Stimulated activated CD8-positive, alpha-beta memory T cell treated with anti-CD3 and anti-CD28 coated beads, Interleukin-12 subunit alpha, Interleukin-12 subunit beta, amount 100 ng/mL, for 24 hours (primary cell): ENCODE measurements around the gene MAP1A.

ENCODE experiments used
- DNase-seq: peaks from one replicate; pipeline ENCODE4 v3.0.0-alpha.2; 2020; ENCODE audit errors: extremely low read depth

MAP1A gene

DNA sequence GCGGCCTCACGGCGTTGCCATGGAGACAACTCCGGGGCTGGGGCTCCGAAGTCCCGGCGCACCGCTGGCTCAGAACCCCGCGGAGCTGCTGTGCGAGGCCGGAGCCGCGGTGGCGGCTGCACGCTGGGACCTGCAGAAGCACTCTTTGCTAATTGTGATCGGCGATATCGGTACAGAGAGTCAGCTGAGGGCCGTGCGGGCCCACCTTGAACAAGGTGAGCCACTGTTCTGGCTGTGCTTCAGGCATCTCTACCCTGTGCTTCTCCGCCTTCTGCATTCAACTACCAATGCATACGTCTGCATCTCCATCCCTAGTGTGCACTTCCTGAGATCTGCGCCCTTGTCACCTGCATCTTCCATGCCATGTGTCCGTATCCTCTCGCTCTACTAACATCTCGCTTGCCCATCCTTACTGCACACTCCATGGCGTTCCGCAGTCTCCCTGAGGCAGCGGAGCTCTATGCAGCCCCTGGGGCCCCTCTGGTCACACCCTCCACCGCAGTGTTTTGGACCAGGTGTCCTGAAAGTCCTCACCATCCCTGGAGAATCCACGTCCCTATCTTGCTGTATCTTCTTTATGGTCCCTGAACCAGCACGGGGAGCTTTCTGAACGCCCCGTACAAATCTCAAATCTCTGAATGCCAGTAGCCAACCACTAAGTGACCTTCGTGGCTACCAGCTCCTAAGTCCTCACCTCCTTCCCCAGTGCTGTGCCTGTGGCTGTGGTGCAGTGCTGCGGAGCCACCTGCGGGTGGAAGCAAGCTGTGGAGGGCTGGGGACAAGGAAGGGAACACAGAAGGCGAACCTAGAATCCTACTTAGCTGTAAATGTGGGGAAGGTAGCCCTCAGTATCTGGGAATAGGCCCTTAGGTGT lies 6.2 kb upstream of the MAP1A start:
- no peak for DNase-seq

DNA sequence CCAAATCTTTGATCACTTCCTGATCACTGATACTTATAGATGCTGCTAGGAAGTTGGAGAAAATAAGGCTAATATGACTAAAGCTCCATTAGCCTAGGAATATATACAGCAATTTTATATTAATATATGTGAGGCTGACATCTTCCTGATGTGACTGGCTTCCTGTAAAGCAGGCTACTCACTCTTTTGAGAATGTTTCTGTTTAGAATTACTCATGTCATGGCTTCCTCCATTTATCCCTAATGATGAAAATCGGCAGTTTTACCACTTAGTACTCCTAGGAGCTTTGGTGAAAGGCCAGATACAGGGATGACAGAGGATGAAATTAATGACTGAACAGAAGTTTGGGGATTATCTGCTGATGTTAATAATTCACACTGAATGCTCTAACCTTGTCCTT lies 3.9 kb upstream of the MAP1A start:
- DNase-seq = no peak

DNA sequence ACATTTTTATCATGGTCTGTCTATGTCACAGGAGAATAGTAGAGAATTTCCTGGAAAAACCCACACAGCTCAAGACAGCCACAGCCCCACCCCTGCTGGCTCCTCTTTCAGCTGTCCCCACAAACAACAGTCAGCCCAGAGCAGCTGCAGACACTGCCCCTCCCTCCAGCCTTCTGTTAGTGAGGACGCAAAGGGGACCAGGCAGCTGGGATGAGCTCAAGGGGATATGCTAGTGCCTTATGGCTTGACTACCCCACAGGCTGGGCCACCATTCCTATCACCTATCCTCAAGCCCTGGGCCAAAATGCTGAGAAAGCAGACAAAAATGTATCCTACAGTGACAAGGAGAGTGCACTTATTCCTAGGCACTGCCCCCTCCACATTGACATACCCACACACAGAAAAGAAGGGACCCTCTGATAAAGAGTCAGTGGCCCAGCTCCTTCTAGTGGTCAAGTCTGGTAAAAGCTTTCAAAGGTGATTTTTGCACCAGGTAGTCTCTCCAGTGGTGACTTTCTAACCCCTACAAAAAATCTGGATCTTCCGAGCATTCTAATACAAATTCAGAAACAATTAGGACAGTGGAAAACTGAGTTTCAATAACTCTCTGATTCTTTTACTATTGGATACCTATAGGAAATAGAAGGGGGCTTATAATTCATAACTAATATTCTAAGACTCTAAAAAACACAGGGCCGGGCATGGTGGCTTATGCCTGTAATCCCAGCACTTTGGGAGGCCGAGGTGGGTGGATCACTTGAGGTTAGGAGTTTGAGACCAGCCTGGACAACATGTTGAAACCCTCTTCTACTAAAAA lies 3.0 kb upstream of the MAP1A start:
- no peak for DNase-seq

DNA sequence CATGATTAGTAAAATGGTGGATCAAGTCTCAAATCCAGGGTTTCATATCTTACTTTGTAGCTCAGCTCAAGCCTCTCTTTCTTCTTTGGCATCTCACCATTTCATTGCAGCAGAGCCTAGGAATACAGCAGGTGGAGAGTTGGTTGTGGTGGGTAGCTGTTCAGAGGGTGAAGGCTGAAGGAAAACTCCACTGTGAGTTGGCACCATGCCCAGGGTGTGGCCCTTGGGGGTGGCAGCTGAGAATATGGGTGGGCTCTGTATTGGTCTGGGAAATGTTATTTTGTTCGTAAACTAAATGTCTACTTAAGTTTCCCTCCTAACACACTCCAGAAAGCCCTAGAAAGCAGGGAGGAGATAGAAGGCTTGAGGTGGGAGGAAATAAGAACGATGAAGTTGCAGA lies 1.7 kb upstream of the MAP1A start:
- DNase-seq = no peak

DNA sequence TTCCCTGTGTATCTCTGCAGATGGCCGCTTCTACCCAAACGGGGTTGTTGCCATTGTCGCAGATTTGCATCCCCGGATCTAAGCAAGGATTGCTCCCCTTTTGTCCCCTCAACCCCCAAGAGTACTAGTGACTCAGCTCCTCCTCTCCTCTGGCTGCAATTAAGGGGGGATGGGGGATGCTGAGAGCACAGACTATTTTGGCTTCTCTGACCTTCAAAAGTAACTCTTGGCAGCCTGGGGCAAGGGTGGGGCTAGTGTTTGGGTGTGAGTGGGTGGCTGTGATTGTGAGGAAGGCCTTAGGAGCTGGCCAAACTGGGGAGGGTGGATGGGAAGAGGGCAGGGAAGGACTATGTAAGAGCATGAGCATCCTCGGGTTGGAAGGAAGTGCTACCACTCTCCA lies 1.2 kb upstream of the MAP1A start:
- no peak for DNase-seq

DNA sequence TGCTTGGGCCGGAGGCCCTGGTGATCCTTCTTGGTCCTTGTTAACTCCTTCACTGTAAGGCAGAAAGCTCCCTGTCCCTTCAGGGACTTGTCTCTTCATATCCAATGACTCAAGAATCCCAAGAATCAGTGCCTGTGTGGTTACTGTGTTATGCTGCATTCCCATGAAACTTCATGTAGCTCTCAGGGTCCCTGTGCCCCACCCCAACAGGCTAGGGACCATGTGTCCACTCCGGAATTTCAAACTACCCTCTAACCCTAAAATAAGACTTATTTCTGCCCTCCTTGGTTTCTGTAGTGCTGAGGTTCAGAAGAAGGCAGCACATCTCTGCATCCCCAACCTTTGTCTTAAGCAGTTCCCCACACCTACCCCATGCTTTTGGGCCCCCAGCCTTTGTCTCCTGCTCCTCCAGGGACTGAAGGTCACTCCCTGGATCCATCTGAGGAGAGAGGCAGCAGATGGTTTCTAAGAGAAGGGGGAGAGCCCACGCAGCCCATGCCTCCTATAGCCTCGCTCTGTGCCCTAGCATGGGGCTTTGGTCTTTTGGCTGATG lies 531 bp upstream of the MAP1A start:
- no peak for DNase-seq

DNA sequence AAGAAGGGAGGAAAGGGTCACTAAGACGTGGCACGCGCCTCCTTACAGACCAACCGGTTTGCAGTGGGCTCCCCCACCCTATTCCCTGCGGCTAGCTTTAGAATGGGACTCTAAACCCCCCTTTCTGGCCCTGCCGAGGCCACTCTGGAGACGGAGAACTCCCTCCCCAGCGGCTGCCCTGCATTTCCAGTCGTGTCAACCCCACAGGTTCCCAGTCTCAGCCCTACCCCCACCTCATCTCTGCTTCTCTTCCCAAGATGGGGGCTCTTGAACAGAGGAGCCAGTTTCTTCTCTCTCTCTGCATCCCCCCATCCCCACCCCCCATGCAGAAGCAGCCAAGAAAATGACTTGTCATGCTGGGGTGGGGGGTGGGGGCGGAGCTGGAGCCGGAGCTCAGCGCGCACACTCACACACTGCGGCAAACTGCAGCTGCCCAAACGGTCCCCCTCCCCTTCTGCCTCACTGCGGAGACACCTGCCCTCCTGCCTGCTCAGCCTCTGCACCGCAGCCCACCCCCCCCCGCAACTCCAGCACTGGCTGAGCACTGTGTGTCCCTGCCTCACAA lies 871 bp downstream of the MAP1A start:
- no peak for DNase-seq

DNA sequence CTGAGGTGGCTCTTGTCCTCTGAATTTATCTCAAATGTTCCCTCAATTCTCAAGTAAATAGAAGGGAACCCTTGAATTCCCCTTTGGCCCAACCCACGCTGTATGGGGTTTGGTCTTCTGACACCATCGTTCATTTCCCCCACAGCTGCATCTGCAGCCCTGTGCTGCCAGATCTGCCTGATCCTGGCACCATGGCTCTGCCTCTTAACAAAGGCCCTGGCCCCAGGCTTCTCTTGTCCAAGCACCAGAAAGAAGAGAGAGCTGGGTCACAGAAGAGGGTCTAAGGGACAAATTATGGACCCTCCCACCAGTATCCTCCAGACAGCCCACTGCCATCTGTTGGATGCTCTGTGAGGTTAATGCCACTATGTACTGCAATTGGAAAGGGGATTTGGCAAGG lies 1.8 kb downstream of the MAP1A start:
- DNase-seq = no peak

DNA sequence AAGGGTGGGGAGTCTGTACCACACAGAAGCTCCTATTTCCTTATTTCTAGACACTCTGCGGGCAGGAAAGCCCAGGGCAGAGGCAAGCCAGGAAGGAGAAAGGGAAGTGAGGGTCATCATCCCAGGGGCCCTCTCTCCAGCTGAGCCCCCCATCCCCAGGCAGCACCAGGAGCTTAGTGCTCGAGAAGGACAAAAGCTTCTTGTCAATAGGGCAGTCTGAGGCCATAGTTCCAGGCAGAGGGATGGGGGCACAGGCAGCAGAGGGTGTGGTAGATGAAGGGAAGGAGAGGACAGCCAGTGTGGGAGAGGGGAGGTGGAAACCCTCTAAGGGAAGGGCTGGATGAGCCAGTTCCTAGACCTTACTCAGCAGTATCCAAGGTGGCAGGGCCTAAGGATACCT lies 2.7 kb downstream of the MAP1A start:
- no peak for DNase-seq

DNA sequence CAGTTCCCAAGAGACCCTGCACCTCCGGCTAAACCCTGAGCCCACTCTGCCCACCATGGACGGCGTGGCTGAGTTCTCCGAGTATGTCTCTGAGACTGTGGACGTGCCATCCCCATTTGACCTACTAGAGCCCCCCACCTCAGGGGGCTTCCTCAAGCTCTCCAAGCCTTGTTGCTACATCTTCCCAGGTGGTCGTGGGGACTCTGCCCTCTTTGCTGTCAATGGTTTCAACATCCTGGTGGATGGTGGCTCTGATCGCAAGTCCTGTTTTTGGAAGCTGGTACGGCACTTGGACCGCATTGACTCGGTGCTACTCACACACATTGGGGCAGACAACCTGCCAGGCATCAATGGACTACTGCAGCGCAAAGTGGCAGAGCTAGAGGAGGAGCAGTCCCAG lies 4.0 kb downstream of the MAP1A start:
- no peak for DNase-seq

DNA sequence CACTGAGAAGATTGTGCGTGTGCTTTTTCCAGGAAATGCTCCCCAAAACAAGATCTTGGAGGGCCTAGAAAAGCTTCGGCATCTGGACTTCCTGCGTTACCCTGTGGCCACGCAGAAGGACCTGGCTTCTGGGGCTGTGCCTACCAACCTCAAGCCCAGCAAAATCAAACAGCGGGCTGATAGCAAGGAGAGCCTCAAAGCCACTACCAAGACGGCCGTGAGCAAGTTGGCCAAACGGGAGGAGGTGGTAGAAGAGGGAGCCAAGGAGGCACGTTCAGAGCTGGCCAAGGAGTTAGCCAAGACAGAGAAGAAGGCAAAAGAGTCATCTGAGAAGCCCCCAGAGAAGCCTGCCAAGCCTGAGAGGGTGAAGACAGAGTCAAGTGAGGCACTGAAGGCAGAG lies 4.8 kb downstream of the MAP1A start:
- no peak for DNase-seq

DNA sequence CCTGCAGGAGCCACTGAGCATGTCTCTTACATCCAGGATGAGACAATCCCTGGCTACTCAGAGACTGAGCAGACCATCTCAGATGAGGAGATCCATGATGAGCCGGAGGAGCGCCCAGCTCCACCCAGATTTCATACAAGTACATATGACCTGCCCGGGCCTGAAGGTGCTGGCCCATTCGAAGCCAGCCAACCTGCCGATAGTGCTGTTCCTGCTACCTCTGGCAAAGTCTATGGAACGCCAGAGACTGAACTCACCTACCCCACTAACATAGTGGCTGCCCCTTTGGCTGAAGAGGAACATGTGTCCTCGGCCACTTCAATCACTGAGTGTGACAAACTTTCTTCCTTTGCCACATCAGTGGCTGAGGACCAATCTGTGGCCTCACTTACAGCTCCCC lies 6.2 kb downstream of the MAP1A start:
- DNase-seq = no peak

DNA sequence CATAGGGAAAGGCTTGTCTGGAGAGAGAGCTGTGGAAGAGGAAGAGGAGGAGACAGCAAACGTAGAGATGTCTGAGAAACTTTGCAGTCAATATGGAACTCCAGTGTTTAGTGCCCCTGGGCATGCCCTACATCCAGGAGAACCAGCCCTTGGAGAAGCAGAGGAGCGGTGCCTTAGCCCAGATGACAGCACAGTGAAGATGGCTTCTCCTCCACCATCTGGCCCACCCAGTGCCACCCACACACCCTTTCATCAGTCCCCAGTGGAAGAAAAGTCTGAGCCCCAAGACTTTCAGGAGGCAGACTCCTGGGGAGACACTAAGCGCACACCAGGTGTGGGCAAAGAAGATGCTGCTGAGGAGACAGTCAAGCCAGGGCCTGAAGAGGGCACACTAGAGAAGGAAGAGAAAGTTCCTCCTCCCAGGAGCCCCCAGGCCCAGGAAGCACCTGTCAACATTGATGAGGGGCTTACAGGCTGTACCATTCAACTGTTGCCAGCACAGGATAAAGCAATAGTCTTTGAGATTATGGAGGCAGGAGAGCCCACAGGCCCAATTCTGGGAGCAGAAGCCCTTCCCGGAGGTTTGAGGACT lies 6.9 kb downstream of the MAP1A start:
- DNase-seq = no peak

DNA sequence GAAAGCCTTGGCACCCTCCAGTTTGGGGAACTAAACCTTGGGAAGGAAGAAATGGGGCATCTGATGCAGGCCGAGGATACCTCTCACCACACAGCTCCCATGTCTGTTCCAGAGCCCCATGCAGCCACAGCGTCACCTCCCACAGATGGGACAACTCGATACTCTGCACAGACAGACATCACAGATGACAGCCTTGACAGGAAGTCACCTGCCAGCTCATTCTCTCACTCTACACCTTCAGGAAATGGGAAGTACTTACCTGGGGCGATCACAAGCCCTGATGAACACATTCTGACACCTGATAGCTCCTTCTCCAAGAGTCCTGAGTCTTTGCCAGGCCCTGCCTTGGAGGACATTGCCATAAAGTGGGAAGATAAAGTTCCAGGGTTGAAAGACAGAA lies 7.7 kb downstream of the MAP1A start:
- no peak for DNase-seq

DNA sequence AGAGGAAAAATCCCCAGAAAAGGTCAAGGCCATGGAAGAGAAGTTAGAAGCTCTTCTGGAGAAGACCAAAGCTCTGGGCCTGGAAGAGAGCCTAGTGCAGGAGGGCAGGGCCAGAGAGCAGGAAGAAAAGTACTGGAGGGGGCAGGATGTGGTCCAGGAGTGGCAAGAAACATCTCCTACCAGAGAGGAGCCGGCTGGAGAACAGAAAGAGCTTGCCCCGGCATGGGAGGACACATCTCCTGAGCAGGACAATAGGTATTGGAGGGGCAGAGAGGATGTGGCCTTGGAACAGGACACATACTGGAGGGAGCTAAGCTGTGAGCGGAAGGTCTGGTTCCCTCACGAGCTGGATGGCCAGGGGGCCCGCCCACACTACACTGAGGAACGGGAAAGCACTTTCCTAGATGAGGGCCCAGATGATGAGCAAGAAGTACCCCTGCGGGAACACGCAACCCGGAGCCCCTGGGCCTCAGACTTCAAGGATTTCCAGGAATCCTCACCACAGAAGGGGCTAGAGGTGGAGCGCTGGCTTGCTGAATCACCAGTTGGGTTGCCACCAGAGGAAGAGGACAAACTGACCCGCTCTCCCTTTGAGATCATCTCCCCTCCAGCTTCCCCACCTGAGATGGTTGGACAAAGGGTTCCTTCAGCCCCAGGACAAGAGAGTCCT lies 9.0 kb downstream of the MAP1A start:
- DNase-seq = no peak

DNA sequence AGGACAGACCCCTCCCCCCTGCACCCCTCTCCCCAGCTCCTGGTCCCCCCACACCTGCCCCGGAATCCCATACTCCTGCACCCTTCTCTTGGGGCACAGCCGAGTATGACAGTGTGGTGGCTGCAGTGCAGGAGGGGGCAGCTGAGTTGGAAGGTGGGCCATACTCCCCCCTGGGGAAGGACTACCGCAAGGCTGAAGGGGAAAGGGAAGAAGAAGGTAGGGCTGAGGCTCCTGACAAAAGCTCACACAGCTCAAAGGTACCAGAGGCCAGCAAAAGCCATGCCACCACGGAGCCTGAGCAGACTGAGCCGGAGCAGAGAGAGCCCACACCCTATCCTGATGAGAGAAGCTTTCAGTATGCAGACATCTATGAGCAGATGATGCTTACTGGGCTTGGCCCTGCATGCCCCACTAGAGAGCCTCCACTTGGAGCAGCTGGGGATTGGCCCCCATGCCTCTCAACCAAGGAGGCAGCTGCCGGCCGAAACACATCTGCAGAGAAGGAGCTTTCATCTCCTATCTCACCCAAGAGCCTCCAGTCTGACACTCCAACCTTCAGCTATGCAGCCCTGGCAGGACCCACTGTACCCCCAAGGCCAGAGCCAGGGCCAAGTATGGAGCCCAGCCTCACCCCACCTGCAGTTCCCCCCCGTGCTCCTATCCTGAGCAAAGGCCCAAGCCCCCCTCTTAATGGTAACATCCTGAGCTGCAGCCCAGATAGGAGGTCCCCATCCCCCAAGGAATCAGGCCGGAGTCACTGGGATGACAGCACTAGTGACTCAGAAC lies 9.8 kb downstream of the MAP1A start:
- no peak for DNase-seq

DNA sequence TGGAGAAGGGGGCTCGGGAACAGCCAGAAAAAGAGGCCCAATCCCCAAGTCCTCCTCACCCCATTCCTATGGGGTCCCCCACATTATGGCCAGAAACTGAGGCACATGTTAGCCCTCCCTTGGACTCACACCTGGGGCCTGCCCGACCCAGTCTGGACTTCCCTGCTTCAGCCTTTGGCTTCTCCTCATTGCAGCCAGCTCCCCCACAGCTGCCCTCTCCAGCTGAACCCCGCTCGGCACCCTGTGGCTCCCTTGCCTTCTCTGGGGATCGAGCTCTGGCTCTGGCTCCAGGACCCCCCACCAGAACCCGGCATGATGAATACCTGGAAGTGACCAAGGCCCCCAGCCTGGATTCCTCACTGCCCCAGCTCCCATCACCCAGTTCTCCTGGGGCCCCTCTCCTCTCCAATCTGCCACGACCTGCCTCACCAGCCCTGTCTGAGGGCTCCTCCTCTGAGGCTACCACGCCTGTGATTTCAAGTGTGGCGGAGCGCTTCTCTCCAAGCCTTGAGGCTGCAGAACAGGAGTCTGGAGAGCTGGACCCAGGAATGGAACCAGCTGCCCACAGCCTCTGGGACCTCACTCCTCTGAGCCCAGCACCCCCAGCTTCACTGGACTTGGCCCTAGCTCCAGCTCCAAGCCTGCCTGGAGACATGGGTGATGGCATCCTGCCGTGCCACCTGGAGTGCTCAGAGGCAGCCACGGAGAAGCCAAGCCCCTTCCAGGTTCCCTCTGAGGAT lies 10.6 kb downstream of the MAP1A start:
- DNase-seq = no peak

DNA sequence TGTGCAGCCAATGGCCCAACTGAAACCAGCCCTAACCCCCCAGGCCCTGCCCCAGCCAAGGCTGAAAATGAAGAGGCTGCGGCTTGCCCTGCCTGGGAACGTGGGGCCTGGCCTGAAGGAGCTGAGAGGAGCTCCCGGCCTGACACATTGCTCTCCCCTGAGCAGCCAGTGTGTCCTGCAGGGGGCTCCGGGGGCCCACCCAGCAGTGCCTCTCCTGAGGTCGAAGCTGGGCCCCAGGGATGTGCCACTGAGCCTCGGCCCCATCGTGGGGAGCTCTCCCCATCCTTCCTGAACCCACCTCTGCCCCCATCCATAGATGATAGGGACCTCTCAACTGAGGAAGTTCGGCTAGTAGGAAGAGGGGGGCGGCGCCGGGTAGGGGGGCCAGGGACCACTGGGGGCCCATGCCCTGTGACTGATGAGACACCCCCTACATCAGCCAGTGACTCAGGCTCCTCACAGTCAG lies 11.2 kb downstream of the MAP1A start:
- DNase-seq = no peak

DNA sequence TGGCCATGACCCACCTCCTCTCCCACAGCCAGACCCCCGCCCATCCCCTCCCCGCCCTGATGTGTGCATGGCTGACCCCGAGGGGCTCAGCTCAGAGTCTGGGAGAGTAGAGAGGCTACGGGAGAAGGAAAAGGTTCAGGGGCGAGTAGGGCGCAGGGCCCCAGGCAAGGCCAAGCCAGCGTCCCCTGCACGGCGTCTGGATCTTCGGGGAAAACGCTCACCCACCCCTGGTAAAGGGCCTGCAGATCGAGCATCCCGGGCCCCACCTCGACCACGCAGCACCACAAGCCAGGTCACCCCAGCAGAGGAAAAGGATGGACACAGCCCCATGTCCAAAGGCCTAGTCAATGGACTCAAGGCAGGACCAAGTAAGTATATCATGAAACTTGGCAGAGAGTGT lies 11.7 kb downstream of the MAP1A start:
- no peak for DNase-seq
